SU-DHL-6 (cell line): ENCODE data around the gene CABP7.

ENCODE experiments used
- H2AFZ ChIP-seq: fragments of 200-600 bp; sonication (generic); 2 replicates; pipeline ENCODE4 v1.6.1; 2014; ENCODE audit warnings: low read depth, mild to moderate bottlenecking, moderate library complexity, mixed read lengths, antibody characterized with exemption, low read length; ENCODE audit not compliant: severe bottlenecking
- H3F3A ChIP-seq: fragments of 200-600 bp; shearing (Covaris generic); 2 replicates; pipeline ENCODE4 v1.6.0; 2016; ENCODE audit warnings: antibody characterized with exemption, mild to moderate bottlenecking; ENCODE audit not compliant: insufficient read depth
- H3K27ac ChIP-seq: fragments of 200-600 bp; sonication (generic); 2 replicates; pipeline ENCODE4 v1.5.1; 2016; ENCODE audit warnings: low read depth, mild to moderate bottlenecking, low read length, moderate library complexity, mixed read lengths
- H3K27me3 ChIP-seq: fragments of 200-600 bp; sonication (generic), shearing (Covaris generic); 2 replicates; pipeline ENCODE4 v1.6.0; 2014; ENCODE audit warnings: mild to moderate bottlenecking, low read length
- H3K36me3 ChIP-seq: fragments of 200-600 bp; sonication (generic); 2 replicates; pipeline ENCODE4 v1.6.1; 2014; ENCODE audit warnings: mild to moderate bottlenecking, low read length, mixed read lengths
- H3K4me2 ChIP-seq: fragments of 300-600, 200-600 bp; shearing (Covaris generic), sonication (generic); 2 replicates; pipeline ENCODE4 v1.6.0; 2014; ENCODE audit warnings: low read length, low read depth, mild to moderate bottlenecking; ENCODE audit not compliant: poor library complexity, severe bottlenecking
- H3K4me3 ChIP-seq: fragments of 200-600 bp; sonication (generic); 2 replicates; pipeline ENCODE4 v1.5.1; 2014; ENCODE audit warnings: antibody characterized with exemption, low read length, mild to moderate bottlenecking, mixed read lengths; ENCODE audit not compliant: insufficient read depth, poor library complexity, severe bottlenecking
- H3K79me2 ChIP-seq: fragments of 200-600 bp; sonication (generic); 2 replicates; pipeline ENCODE4 v1.6.1; 2014; ENCODE audit warnings: mild to moderate bottlenecking, low read length, moderate library complexity; ENCODE audit not compliant: insufficient read depth
- H3K9ac ChIP-seq: fragments of 200-600 bp; sonication (generic); 2 replicates; pipeline ENCODE4 v1.7.0; 2014; ENCODE audit warnings: mild to moderate bottlenecking, low read length
- H3K9me2 ChIP-seq: fragments of 200-600 bp; sonication (generic); replicated peaks from 2 replicates; pipeline ENCODE4 v1.6.1; 2014; ENCODE audit warnings: low read length; ENCODE audit not compliant: insufficient read depth
- H3K9me3 ChIP-seq: fragments of 200-600 bp; sonication (generic); 2 replicates; pipeline ENCODE4 v1.6.1; 2014; ENCODE audit warnings: low read length, mixed read lengths; ENCODE audit not compliant: insufficient read depth
- H4K20me1 ChIP-seq: fragments of 200-600 bp; sonication (generic); 2 replicates; pipeline ENCODE4 v1.6.1; 2014; ENCODE audit warnings: low read depth, mild to moderate bottlenecking, antibody characterized with exemption, low read length, moderate library complexity, mixed read lengths
- EZH2phosphoT487 ChIP-seq: fragments of 200-600 bp; sonication (generic), shearing (Covaris generic); conservative IDR thresholded peaks from 2 replicates; pipeline ENCODE4 v1.6.1; 2018; ENCODE audit warnings: mild to moderate bottlenecking, antibody characterized with exemption, low read length, moderate library complexity, mixed read lengths
- TF ChIP-seq, protein P1 (sequence below): fragments of 200-600 bp; sonication (generic); IDR thresholded peaks from one replicate; pipeline ENCODE4 v1.5.1; 2017; ENCODE audit warnings: antibody characterized with exemption, mild to moderate bottlenecking, low read length, moderate library complexity; ENCODE audit not compliant: insufficient read depth, poor library complexity, severe bottlenecking

Gene CABP7

GRCh38 chr22:29702000-29702930 is 17.5 kb upstream of the CABP7 start:
- H3K4me3 ChIP-seq: no peak overlapping the region
- TF ChIP-seq, protein P1, sequence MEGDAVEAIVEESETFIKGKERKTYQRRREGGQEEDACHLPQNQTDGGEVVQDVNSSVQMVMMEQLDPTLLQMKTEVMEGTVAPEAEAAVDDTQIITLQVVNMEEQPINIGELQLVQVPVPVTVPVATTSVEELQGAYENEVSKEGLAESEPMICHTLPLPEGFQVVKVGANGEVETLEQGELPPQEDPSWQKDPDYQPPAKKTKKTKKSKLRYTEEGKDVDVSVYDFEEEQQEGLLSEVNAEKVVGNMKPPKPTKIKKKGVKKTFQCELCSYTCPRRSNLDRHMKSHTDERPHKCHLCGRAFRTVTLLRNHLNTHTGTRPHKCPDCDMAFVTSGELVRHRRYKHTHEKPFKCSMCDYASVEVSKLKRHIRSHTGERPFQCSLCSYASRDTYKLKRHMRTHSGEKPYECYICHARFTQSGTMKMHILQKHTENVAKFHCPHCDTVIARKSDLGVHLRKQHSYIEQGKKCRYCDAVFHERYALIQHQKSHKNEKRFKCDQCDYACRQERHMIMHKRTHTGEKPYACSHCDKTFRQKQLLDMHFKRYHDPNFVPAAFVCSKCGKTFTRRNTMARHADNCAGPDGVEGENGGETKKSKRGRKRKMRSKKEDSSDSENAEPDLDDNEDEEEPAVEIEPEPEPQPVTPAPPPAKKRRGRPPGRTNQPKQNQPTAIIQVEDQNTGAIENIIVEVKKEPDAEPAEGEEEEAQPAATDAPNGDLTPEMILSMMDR: no peak
- TF ChIP-seq EZH2phosphoT487: no peak
- no peak overlapping the region for H3K4me2 ChIP-seq
- no peaks in the 10 kb centered on the region for H4K20me1 ChIP-seq
- H3K9me2 ChIP-seq: no peaks in the 10 kb centered on the region
- no peaks in the 10 kb centered on the region for H3K27me3 ChIP-seq
- H3K36me3 ChIP-seq: no peaks in the 10 kb centered on the region
- no peak overlapping the region for H3K9ac ChIP-seq
- no peak overlapping the region for H2AFZ ChIP-seq
- H3K27ac ChIP-seq: no peak overlapping the region
- no peaks in the 10 kb centered on the region for H3K9me3 ChIP-seq
- no peaks in the 10 kb centered on the region for H3F3A ChIP-seq
- no peaks in the 10 kb centered on the region for H3K79me2 ChIP-seq

GRCh38 chr22:29702931-29703501 is 16.8 kb upstream of the CABP7 start:
- Histone ChIP-seq H3K36me3 (no peaks in the 10 kb centered on the region), H3K4me2 (no peak overlapping the region), H3K9ac (no peak overlapping the region), H3K79me2 (no peaks in the 10 kb centered on the region), H2AFZ (no peak overlapping the region), H4K20me1 (no peaks in the 10 kb centered on the region), H3K27me3 (no peaks in the 10 kb centered on the region), H3K4me3 (no peak overlapping the region), H3K9me3 (no peaks in the 10 kb centered on the region), H3F3A (no peaks in the 10 kb centered on the region), H3K9me2 (no peaks in the 10 kb centered on the region), H3K27ac (no peak overlapping the region)
- TF ChIP-seq, protein P1: no peak
- TF ChIP-seq EZH2phosphoT487: no peak

- Histone ChIP-seq H3K27me3 (no peaks in the 10 kb centered on the region), H3K4me3 (no peak overlapping the region), H4K20me1 (no peaks in the 10 kb centered on the region), H3K27ac (no peak overlapping the region), H3K4me2 (no peak overlapping the region), H3F3A (no peaks in the 10 kb centered on the region), H3K9me3 (no peaks in the 10 kb centered on the region), H3K9ac (no peak overlapping the region), H2AFZ (no peak overlapping the region), H3K79me2 (no peaks in the 10 kb centered on the region), H3K36me3 (no peaks in the 10 kb centered on the region), H3K9me2 (no peaks in the 10 kb centered on the region)
- TF ChIP-seq EZH2phosphoT487: no peak
- TF ChIP-seq, protein P1: no peak
Measured at GRCh38 chr22:29703569-29704195, 16.1 kb upstream of the CABP7 start.
